Stimulated activated CD4-positive, alpha-beta T cell treated with anti-CD3 and anti-CD28 coated beads, Interleukin-2, amount 100 ng/mL, for 48 hours (primary cell): ENCODE measurements around the gene LAMB1.
"Not testable (repeated sequence)": the region's sequence is repeated elsewhere in the genome, so short reads cannot be mapped to it uniquely, and the experiment has no call there.

ENCODE experiments used
- DNase-seq, 2 donors: peaks; one replicate each; pipeline ENCODE4 v3.0.0-alpha.2; 2020

The LAMB1 gene

DNA sequence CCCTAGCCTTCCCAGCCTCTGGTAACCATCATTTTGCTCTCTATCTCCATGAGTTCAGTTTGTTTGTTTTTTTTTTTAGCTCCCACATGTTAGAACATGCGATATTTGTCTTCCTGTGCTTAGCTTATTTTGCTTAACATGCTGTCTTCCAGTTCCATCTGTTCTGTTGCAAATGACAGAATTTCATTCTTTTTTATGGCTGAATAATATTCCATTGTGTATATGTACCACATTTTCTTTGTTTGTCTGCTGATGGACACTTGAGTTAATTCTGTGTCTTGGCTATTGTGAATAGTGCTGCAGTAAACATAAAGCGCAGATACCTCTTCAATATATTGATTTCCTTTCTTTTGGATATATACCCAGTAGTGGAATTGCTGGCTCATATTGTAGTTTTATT is 91.0 kb downstream of the LAMB1 start:
- DNase-seq, result no peak

DNA sequence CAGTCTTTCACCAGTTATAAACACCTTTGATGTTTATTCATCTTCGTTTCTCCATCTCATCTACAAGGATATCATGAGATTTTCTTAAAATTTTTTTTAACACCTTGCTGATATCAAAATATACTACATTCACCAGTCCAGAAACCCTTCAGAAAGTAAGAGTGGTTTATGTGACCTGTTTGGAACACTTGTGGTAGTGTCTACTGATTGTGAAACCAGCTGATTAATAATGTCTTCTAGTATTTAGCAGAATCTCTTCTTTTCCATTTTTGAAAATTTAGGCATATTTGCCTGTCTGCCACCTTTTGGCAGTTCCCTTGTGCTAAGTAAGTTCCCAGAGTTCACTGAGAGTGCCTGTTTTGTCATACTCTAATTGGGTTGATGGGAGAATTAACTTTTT is 93.5 kb downstream of the LAMB1 start:
- DNase-seq, result no peak

DNA sequence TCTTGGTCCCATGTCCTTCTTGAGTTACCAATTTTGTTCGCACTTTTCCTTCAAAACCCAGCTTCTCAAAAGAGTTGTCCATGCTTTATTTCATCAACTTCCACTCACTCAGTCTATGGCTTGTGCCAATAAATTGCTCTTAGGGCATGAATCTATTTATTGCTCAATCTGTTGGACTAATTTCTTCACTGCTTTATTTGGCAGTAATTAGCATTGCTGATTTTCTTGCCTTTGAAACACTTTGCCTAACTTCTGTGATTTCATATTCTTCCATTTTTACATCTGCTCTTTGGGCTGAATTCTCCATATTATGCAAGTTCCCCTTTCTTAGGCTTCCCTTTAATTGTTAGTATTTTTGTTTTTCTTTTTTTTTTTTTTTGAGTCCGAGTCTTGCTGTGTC is 95.2 kb downstream of the LAMB1 start:
- DNase-seq, result no peak

DNA sequence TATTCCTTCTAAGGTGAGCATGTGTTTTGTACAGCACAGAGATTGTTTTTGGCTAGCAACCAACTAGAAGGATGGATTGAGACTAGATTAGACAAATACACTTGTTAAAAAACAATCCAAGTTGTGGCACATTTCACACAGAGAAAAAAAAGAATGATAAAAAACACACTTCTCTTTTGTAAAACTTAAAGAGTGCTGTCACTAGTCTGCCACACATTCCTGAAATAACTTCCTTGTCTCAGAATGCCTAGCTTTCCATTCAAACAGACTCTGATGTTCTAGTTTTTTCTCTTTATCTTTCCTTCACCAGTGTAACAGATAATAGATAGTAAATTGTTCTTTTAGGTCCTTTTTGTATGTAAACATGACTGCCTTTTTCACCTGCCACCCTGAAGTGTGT is 100.6 kb downstream of the LAMB1 start:
- no peak for DNase-seq

DNA sequence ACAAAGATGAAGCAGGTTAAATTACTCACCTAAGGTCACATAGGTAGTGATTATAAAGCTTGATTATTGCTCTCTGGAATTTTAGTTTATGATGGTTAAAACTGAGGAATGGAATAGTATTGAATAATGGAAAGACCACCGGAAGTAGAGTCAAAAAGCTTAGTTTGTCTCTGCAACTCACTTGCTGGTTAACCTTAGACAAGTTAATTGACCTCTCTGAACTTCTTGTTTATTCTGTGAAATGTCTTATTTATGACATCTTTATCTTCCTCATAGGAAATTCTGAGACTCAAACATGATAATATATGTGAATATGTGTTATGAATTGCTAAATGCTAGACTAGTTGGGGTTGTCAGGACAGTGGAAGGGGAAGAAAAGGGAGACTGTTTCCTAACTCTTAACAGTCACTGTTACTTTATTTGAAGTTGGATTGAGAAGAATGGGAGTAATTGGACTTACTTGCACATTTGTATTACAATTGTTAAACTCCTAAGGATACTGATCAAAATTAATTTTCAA is 102.4 kb downstream of the LAMB1 start:
- no peak for DNase-seq

DNA sequence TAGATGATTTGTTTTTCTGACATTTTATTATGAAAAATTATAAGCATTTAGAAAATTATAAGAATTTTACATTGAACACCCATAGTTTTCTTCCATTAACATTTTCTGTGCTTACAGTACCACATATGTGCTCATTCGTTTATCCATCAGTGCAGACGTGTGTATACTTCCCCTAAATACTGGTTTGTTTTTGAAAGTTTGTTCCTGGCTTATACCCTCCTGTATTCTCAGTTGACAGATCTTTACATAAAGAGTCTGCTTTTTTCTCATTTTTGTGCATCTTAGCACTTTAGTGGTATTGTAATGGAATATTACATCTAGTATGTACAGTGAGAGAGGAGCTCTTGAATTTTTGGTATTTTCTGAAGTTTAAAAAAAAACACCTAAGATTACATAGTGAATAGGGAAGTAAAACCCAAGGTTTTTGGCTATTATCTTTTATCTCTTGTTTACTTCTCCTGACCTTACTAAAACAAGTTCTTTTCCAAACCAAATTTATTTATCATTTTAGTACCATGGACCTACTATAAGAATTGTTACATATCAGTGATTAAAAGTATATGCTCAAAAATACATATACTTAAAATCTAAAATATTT is 103.9 kb downstream of the LAMB1 start:
- DNase-seq, result no peak

DNA sequence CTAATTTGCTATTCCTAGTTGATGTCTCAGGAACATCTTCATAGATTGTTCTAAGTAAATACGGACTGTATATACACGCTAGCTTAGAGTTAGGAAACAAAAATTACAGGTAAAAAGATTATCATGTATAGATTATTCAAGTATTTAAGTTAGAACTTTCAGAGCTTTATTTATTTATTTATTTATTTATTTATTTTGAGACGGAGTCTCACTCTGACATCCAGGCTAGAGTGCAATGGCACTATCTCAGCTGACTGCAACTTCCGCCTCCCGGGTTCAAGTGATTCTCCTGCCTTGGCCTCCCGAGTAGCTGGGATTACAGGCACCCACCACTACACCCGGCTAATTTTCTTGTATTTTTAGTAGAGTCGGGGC is 110.6 kb downstream of the LAMB1 start:
- not testable (repeated sequence) for DNase-seq

DNA sequence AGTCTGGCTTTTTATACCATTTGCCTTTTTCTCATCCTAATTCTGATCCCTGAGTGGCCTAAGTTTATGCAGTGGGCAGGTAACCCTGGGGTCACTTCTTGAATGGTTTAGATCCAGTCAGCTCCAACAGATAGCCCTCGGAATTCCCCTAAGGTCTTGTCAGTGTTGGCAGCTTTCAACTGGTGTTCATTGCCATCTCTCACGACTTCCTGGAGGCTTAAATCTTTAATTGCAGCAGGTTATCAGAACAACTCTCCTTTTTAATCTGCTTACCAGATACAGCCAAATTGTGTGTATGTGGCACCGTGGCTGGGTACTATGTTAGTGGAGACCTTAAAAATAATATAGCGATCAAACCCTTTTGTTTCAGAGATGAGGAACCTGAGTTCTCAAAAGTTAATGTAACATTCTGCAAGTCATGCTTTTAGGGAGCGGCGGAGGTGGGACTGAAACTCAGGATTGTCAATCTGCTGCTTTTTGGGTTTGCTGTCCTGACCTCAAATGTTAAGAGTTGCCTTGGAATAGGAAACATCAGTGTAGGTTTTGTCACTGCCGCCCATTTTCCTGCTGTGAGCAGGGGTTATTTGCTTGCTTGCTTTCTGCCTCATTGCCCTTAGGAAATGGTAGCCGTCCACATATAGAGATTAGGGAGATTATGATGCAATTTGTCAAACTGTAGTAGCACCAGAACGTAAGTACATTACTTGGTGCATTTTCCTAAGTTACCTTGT is 111.2 kb downstream of the LAMB1 start:
- DNase-seq, result no peak

DNA sequence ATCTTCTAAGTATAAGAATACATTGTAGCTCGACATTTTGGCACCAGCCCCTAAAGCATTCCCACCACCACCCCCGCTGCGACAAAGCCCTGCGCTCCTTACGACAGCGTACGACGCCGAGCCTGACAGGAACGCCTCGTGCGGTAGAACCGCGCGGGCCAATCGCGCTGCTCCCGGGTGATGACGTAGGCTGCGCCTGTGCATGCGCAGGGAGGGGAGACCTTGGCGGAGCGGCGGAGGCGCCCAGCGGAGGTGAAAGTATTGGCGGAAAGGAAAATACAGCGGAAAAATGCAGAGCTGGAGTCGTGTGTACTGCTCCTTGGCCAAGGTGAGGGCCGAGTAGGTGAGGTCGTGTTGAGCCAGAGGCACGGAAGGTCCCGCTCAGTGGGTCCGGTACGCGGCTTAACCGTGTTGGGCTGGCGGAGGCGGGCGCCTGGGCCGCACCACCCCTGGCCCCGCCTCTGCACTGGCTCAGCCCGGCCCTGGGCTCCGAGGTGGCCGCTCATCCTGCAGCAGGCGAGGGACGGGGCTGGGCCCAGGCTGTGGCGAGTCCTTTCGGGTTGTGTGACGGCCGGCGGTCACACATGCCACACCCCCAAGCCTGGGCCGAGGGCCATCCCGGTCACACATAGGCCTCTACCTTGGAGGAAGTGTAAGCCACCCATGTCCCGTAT is 111.9 kb downstream of the LAMB1 start, which contains the start of gene DLD:
Gene DLD, plus strand, starts transcription at position 222 of the 674 bp plus-strand sequence. Its CDS starts 68 bp downstream, at position 290.
- DNase-seq, result peak; percentile 88 to 91

DNA sequence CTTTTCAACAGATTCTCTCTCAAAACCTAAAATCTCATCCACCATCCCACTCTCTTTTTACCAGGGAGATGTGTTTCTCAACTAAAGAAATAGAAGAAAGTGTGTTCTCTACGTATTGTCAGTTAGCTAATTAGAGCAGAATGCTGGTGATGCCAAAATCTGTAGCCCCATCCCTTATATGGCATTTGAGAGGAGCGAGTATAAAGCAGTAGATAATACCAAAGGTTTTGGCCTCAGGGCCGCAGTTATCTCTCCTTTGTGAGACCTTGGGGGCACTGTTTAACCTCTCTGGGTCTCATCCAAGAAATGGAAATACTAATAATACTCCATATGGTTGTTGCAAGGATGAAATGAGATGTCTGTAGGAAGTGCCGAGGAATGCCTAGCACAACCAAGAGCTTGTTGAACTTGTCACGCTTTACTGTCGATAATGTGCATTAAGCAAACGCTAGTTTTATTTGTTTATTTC is 112.4 kb downstream of the LAMB1 start:
- no peak for DNase-seq

DNA sequence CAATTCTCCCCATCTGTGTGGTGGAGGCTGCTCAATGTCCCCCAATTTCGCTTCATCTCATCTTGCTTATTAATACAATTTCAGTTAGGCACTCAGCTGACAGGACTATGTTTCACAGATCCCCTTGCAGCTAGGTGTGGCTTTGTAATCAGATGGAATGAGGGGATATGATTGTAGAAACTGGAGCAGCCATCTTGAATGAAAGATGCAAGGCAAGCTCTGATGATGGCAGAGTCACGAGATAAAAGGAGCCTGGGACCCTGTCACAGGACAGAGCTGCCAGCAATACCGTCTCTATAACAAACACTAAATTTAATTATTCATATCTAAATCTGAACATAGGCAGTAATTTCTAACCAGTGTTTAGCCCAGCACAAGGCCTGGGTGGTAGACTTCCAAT is 113.0 kb downstream of the LAMB1 start:
- no peak for DNase-seq

DNA sequence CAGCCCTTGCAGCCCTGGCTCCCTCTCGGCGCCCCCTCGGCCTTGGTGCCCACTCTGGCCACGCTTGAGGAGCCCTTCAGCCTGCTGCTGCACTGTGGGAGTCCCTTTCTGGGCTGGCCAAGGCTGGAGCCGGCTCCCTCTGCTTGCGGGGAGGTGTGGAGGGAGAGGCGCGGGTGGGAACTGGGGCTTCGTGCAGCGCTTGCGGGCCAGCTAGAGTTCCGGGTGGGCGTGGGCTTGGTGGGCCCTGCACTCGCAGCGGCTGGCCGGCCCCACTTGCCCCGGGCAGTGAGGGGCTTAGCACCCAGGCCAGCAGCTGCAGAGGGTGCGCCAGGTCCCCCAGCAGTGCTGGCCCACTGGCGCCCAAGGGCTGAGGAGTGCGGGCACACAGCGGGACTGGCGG is 115.1 kb downstream of the LAMB1 start:
- not testable (repeated sequence) for DNase-seq

DNA sequence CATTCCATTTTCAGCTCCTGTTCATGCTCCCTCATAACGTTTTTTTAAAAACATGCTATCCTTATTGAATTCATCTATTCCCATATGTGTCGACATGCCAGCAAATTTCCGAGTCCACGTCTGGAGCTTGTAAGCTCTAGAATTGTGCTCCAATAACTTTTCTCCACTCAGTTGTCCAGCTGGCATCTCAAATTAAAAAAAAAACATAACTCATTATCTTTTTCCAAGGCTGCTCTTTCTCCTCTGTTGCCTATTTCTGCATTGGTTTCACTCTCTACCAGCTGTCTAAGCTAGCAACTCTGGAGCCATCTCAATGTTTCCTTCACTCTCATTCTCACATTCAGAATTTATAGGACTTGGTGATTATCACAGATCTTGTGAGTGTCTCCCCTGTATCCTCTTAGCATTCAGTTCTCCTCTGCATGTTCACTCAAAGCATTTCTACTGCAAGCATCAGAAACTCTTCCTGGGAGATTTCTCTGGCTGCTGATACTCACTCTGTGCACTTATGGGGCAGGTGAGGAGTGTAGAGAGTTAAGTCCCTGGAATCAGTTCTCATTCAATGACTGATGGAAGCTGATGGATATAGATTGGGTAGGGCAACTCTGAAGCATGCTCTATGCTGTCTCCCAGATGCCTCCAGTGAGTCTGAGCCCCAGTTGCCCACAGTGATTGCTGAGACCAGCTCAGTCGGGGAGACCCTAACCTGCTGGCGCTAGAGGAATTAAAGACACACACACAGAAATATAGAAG is 118.7 kb downstream of the LAMB1 start:
- no peak for DNase-seq

DNA sequence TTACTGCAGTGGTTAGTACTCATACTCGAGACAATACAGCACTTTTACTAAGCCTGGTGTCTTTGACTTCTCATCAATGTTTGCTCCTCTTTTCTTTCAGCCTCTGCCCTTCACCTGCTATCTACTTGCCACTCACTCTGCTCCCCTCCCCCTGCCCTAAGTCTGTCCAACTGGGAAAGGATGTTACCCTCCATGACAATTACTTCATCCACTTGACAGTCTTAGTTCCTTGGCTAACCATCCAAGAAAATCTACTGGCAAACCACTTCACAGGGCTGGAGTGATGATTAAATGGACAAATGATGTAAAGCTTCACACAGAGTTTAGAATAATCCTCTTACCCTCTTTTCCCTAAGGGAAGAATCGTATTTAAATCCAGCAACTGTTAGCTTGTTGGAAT is 120.2 kb downstream of the LAMB1 start:
- DNase-seq, result no peak

DNA sequence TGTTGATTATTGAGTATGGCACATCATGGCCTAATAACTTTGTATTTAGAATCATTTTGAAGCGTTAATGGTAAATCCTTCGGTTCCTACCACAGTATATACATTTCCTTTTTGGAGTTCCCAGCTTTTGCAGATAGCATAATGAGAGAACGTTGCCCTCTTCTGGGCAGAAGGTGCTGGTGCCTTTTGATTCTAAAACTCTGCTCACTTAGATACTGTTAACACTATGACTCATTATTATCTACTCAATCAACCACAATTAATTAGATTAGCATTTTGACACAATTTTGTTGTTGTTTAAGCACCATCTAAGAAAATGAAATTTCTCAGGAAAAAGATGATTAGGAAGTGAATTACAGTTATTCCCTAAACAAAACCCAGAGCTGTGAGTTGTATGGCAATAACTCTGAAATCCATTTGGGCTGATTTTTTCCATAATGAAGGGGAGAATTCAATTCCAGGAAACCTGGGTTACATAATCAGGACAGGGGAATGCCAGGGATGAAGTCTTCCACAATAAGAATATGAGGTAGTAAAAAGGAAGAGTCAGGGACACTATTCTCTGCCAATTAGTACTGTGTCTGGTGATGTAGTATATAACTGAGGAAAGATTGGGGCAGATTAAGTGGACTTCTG is 123.4 kb downstream of the LAMB1 start:
- no peak for DNase-seq

DNA sequence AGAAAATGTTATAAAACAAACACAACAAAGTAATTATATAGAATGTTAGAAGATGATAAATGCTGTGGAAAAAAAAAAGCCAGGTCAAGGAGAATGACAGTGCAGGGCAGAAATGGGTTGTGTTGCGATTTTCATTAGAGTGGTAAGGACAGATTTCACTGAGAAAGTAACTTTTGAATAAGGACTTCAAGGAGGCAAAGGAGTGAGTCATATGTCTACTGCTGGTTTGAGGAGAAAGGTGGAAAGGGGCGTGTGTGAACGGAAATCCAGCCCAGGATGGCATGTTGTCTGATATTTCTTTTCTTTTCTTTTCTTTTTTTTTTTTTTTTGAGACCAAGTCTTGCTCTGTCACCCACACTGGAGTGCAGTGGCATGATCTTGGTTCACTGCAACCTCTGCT is 124.3 kb downstream of the LAMB1 start:
- DNase-seq, result no peak

DNA sequence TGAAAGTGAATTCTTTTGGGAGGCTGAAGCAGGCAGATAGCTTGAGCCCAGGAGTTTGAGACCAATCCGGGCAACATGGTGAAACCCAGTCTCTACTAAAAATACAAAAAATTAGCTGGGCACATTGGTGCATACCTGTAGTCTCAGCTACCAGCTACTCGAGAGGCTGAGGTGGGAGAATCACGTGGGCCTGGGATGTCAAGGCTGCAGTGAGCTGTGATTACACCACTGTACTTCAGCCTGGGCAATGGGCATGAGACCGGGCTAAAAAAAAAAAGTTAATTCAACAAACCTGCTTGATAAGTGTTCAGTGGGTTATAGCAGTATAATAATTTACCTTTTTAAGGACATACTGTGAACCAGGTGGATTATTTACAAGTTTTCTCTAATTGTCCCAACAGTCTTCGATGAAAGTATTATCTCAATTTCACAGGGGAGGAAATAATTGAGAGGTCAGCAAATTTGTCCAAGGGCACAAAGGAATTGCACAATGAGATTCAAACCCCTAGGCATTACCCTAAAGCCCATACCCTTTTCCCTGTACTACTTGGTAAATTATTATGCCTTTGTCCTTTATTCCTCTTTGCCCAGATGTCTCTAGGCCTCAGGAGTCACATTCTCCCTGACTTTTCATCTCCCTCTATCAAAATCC is 125.1 kb downstream of the LAMB1 start:
- no peak for DNase-seq

DNA sequence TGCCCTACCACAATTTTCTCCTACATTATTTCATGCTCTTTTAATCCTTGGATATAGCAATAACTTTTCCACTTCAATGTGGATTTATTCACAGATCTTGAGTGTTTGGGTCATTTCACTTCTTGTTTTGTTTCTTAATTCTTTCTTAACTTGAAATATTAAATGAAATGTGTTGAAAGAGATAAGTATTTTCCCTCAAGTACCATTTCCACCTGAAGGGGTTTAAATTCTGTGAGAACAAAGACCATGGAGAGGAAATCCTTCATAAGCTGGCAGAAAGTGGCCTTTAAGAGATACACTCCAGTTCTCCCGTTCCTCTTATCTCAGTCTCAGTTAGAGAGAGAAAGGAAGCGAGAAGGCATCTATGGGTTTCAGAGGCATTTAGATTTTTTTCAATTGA is 126.0 kb downstream of the LAMB1 start:
- DNase-seq, result no peak

DNA sequence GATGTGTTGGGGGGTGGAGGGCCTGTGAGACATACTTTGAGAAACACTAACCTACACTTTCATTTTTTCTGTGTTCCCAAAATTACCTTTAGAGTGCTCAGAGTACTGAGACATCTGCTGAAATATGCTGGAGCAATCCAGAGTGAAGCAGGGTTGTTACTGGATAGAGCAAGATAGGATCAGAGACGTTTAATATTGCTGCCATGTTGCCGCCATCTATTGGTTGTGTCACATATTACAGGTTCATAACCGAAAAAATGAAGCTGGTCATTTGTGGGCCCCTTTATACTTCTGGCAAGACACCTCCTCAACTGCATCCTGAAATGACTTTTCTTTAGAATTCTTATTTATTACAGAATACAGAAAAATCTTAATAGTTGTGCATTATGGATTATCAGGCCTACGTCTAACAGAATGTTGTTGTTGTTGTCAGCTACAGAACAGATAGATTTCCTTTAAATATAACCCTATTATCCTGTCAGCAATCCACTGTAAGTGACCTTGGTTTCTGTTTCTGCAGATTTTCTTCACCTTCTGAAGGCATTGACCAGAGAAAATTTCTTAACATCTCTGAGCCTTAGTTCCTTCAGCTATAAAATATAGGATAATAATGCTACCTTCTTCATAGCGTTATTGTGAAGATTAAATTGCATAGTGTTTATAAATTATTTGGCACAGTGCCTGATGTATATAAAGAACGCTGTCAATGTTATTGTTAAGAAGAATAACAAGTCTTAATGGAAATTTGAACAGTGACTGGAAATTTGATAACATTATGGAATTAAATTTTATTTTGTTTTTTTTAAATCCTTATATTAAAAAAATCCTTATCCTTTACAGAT is 128.1 kb downstream of the LAMB1 start:
- DNase-seq, result peak; percentile 26 to 40

DNA sequence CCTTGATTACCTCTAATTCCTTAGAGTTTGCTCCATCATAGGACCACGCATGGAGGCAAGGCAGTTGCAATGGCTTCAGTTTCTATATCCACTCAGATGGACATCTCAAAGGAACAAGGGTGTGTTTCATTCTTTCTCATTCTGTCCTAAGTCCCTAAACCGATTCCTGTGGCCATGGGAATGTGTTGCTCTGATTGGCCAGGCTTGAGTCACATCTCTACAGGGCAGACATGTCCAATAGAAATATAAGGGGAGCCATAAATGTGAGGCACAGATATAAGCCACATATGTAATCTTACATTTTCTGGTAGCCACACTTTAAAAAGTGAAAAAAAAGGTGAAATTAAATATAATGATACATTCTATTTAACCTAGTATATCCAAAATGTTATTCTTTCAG is 128.8 kb downstream of the LAMB1 start:
- no peak for DNase-seq
